MM.1S (cell line): ENCODE measurements around the gene EXO1.

ENCODE experiments used
- DNase-seq: peaks from one replicate; pipeline ENCODE4 v3.0.0-alpha.2; 2015
- H2AFZ ChIP-seq: fragments of 300-600 bp; sonication (generic); 2 replicates; pipeline ENCODE4 v1.6.0; 2016; ENCODE audit warnings: antibody characterized with exemption, low read length
- H3F3A ChIP-seq: fragments of 300-600 bp; sonication (generic); 2 replicates; pipeline ENCODE4 v1.6.1; 2016; ENCODE audit warnings: mild to moderate bottlenecking, antibody characterized with exemption, low read length, moderate library complexity, mixed read lengths; ENCODE audit not compliant: insufficient read depth
- H3K27ac ChIP-seq: fragments of 300-600 bp; sonication (generic); 2 replicates; pipeline ENCODE4 v1.5.1; 2016; ENCODE audit warnings: mild to moderate bottlenecking, low read length
- H3K27me3 ChIP-seq: fragments of 300-600 bp; sonication (generic); replicated peaks from 2 replicates; pipeline ENCODE4 v1.6.0; 2016; ENCODE audit warnings: low read length; ENCODE audit not compliant: insufficient read depth
- H3K36me3 ChIP-seq: fragments of 300-600 bp; sonication (generic); replicated peaks from 2 replicates; pipeline ENCODE4 v1.6.1; 2016; ENCODE audit warnings: mild to moderate bottlenecking, low read length, mixed read lengths; ENCODE audit not compliant: insufficient read depth
- H3K4me1 ChIP-seq: fragments of 300-600 bp; sonication (generic); 2 replicates; pipeline ENCODE4 v1.6.1; 2016; ENCODE audit warnings: low read length, mixed read lengths
- H3K4me2 ChIP-seq: fragments of 300-600 bp; sonication (generic); 2 replicates; pipeline ENCODE4 v1.6.0; 2016; ENCODE audit warnings: low read depth, low read length
- H3K4me3 ChIP-seq: fragments of 300-600 bp; sonication (generic); 2 replicates; pipeline ENCODE4 v1.5.1; 2016; ENCODE audit warnings: low read length, mixed read lengths
- H3K79me2 ChIP-seq: fragments of 300-600 bp; sonication (generic); 2 replicates; pipeline ENCODE4 v1.6.1; 2016; ENCODE audit warnings: mixed run types, low read length, mixed read lengths
- H3K9ac ChIP-seq: fragments of 300-600 bp; sonication (generic); 2 replicates; pipeline ENCODE4 v1.6.1; 2016; ENCODE audit warnings: low read length, mixed read lengths
- H3K9me2 ChIP-seq: fragments of 300-600 bp; sonication (generic); replicated peaks from 2 replicates; pipeline ENCODE4 v1.6.1; 2016; ENCODE audit warnings: mild to moderate bottlenecking, low read length, mixed read lengths; ENCODE audit not compliant: insufficient read depth
- H3K9me3 ChIP-seq: fragments of 300-600 bp; sonication (generic); replicated peaks from 2 replicates; pipeline ENCODE4 v1.6.1; 2016; ENCODE audit warnings: mild to moderate bottlenecking, low read length, mixed read lengths; ENCODE audit not compliant: insufficient read depth
- H4K20me1 ChIP-seq: fragments of 300-600 bp; sonication (generic); 2 replicates; pipeline ENCODE4 v1.6.1; 2016; ENCODE audit warnings: mild to moderate bottlenecking, low read length, moderate library complexity, mixed read lengths; ENCODE audit not compliant: insufficient read depth
- CTCF ChIP-seq: fragments of 300-600 bp; sonication (generic); IDR thresholded peaks from 2 replicates; pipeline ENCODE4 v1.5.1; 2016; ENCODE audit warnings: antibody characterized with exemption, low read length, mixed read lengths
- EZH2 ChIP-seq: fragments of 300-600 bp; sonication (generic); optimal IDR thresholded peaks from 2 replicates; pipeline ENCODE3; 2017; ENCODE audit warnings: low read depth, mild to moderate bottlenecking, antibody characterized with exemption, low read length, mixed read lengths
- EZH2phosphoT487 ChIP-seq: fragments of 300-600 bp; sonication (generic); IDR thresholded peaks from 2 replicates; pipeline ENCODE4 v1.6.1; 2018; ENCODE audit warnings: antibody characterized with exemption, low read length

EXO1 gene

GRCh38 chr1:241827264-241827663, 20.7 kb upstream of the EXO1 start:
- no peaks in the 10 kb centered on the region for H3K9me3 ChIP-seq
- H3K4me1 ChIP-seq, result no peaks in the 10 kb centered on the region
- no peaks in the 10 kb centered on the region for H3K9me2 ChIP-seq
- no peak overlapping the region for H3K4me3 ChIP-seq
- no peak overlapping the region for H3K9ac ChIP-seq
- no peaks in the 10 kb centered on the region for H4K20me1 ChIP-seq
- H3K36me3 ChIP-seq, result no peaks in the 10 kb centered on the region
- no peaks in the 10 kb centered on the region for H3K79me2 ChIP-seq
- TF ChIP-seq EZH2phosphoT487, result no peak
- no peak for TF ChIP-seq EZH2
- no peak for TF ChIP-seq CTCF
- H3K27ac ChIP-seq, result no peak overlapping the region
- H3K4me2 ChIP-seq, result no peak overlapping the region
- H2AFZ ChIP-seq, result no peak overlapping the region
- H3F3A ChIP-seq, result no peaks in the 10 kb centered on the region
- H3K27me3 ChIP-seq, result no peaks in the 10 kb centered on the region
- no peak for DNase-seq

- DNase-seq, result no peak
- no peaks in the 10 kb centered on the region for H3K9me2 ChIP-seq
- H3K36me3 ChIP-seq, result no peaks in the 10 kb centered on the region
- no peak overlapping the region for H3K4me2 ChIP-seq
- no peaks in the 10 kb centered on the region for H3K9me3 ChIP-seq
- H3F3A ChIP-seq, result no peaks in the 10 kb centered on the region
- no peaks in the 10 kb centered on the region for H4K20me1 ChIP-seq
- no peak overlapping the region for H3K4me3 ChIP-seq
- no peaks in the 10 kb centered on the region for H3K79me2 ChIP-seq
- no peaks in the 10 kb centered on the region for H3K27me3 ChIP-seq
- no peak overlapping the region for H3K9ac ChIP-seq
- no peaks in the 10 kb centered on the region for H3K4me1 ChIP-seq
- TF ChIP-seq EZH2phosphoT487, result no peak
- TF ChIP-seq EZH2, result no peak
- no peak for TF ChIP-seq CTCF
- H2AFZ ChIP-seq, result no peak overlapping the region
- no peak overlapping the region for H3K27ac ChIP-seq
Observed at GRCh38 chr1:241828463-241829021, 19.5 kb upstream of the EXO1 start.

- Histone ChIP-seq H3K79me2 (no peaks in the 10 kb centered on the region), H3K9me2 (no peaks in the 10 kb centered on the region), H3K9me3 (no peaks in the 10 kb centered on the region), H3K9ac (no peak overlapping the region), H3K27me3 (no peaks in the 10 kb centered on the region), H3K4me3 (no peak overlapping the region), H3K27ac (no peak overlapping the region), H3K36me3 (no peaks in the 10 kb centered on the region), H3F3A (no peaks in the 10 kb centered on the region), H4K20me1 (no peaks in the 10 kb centered on the region), H3K4me1 (no peaks in the 10 kb centered on the region), H2AFZ (no peak overlapping the region), H3K4me2 (no peak overlapping the region)
- TF ChIP-seq EZH2phosphoT487, result no peak
- TF ChIP-seq CTCF, result no peak
- TF ChIP-seq EZH2, result no peak
- DNase-seq, result no peak
Observed at GRCh38 chr1:241829468-241829867, 18.5 kb upstream of the EXO1 start.
